Measurements from ENCODE around the gene S100A16.

The S100A16 gene

DNA sequence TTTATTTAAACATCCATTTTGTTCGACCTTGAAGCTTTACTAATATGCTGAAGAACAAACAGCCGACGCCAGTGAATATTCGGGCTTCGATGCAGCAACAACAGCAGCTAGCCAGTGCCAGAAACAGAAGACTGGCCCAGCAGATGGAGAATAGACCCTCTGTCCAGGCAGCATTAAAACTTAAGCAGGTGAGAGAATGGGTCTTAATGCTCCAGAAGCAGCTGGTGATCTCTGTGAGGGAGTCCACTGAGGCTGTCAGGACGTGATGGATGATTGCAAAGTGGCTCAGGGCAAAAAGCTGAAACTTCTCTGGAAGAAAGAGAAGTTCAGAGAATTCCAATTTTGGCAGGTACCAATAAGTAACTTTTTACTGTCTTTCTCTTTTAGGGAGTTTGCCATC is 25.3 kb upstream of the S100A16 start:
- TF ChIP-seq, protein P1, sequence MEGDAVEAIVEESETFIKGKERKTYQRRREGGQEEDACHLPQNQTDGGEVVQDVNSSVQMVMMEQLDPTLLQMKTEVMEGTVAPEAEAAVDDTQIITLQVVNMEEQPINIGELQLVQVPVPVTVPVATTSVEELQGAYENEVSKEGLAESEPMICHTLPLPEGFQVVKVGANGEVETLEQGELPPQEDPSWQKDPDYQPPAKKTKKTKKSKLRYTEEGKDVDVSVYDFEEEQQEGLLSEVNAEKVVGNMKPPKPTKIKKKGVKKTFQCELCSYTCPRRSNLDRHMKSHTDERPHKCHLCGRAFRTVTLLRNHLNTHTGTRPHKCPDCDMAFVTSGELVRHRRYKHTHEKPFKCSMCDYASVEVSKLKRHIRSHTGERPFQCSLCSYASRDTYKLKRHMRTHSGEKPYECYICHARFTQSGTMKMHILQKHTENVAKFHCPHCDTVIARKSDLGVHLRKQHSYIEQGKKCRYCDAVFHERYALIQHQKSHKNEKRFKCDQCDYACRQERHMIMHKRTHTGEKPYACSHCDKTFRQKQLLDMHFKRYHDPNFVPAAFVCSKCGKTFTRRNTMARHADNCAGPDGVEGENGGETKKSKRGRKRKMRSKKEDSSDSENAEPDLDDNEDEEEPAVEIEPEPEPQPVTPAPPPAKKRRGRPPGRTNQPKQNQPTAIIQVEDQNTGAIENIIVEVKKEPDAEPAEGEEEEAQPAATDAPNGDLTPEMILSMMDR (IDR thresholded peaks at IDR 0.05; ENCODE audit: insufficient read depth, missing control alignments): no peak
- FAIRE-seq (no peak), DNase-seq (ENCODE audit: insufficient read length, low spot score) (no peak)

DNA sequence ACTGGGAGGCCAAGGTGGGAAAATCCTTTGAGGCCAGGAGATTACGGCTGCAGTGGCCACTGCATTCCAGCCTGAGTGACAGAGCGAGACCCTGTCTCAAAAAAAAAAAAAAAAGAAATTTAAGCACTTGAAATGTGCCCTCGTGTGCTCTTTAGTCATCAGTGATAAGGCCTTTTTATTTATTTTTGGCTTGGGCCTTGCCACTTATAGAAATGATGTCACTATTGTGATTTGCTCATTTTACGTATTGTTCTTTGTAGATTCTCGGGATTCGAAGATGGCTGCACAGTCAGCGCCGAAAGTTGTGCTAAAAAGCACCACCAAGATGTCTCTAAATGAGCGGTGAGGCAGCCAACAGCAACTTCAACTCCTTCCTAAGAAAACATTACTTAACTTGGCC is 23.4 kb upstream of the S100A16 start:
- no peak for FAIRE-seq
- no peak for DNase-seq (ENCODE audit: insufficient read length, low spot score)
- TF ChIP-seq, protein P1 (IDR thresholded peaks at IDR 0.05; ENCODE audit: insufficient read depth, missing control alignments): no peak

DNA sequence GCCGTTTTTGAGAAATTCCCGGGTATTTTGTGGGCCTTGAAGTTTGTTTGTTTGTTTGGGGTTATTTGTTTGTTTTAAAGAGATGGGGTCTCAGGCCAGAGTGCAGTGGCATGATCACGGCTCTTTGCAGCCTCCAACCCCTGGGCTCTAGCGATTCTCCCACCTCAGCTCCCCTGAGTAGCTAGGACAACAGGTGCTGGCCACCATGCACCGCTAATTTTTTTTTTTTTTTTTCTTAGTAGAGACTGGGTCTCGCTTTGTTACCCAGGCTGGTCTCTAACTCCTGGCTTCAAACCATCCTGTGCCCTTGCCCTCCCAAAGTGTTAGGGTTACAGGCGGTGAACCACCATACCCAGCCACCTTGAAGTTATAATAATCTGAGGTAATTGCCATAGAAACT is 22.9 kb upstream of the S100A16 start:
- no peak for FAIRE-seq
- no peak for DNase-seq (ENCODE audit: insufficient read length, low spot score)
- TF ChIP-seq, protein P1 (IDR thresholded peaks at IDR 0.05; ENCODE audit: insufficient read depth, missing control alignments): no peak

GRCh38 chr1:153633754-153634665 is 21.1 kb upstream of the S100A16 start, which contains the start of gene CHTOP:
TSS of gene CHTOP (plus strand) at chr1:153634066. CDS start at chr1:153636589, 2,523 bp downstream.
- DNase-seq (ENCODE audit: insufficient read length, low spot score) (peak; percentile 100), FAIRE-seq (no peak)
- TF ChIP-seq, protein P1 (IDR thresholded peaks at IDR 0.05; ENCODE audit: insufficient read depth, missing control alignments): no peak

GRCh38 chr1:153633161-153633753 is 20.3 kb upstream of the S100A16 start:
- no peak for DNase-seq (ENCODE audit: insufficient read length, low spot score)
- no peak for FAIRE-seq
- TF ChIP-seq, protein P1 (IDR thresholded peaks at IDR 0.05; ENCODE audit: insufficient read depth, missing control alignments): no peak

DNA sequence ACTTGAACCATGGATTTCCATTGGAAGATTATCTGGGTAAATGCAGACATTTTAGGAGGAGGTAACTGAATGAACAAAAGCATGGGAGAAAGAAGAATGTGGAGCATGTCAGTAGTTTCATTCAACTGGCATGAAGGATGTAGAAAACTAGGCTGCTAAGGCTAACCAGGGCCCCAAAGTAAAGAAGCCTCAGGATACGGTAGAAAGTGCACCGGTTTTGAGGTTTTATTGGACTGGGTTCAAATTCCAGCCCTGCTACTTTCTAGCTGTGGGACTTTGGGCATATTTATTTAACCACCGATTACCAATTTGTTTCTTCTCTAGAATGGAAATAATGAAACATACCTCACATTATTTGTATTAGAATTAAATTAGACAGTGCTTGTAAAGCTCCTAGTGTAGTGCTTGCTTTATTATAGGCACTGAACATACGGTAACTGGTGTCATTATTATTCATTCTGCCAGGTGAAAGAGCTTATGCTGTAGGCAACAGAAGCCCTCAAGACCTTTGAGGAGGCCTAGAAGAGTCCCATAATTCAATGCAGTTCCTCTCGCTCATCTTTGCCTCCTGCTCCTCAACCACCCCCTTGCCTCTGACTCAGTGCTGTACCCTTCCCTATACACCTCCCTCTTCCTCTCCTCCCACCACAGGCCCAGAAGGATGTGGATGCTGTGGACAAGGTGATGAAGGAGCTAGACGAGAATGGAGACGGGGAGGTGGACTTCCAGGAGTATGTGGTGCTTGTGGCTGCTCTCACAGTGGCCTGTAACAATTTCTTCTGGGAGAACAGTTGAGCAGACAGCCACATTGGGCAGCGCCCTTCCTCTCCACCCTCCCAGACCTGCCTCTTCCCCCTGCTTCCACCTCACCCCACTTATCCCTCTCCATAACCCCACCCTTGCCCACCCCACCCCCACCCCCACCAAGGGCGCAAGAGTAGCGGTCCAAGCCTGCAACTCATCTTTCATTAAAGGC is 18.4 kb upstream of the S100A16 start:
- FAIRE-seq: no peak
- no peak for DNase-seq (ENCODE audit: insufficient read length, low spot score)
- TF ChIP-seq, protein P1 (IDR thresholded peaks at IDR 0.05; ENCODE audit: insufficient read depth, missing control alignments): no peak

All from D721Med (cell line).